Vagina (tissue), 2 donors: ENCODE data around the gene SCAPER. TPM values are rescaled to one million over a fixed set of nuclear protein-coding genes. Genes with fewer than 3 reads are reported as not detected.

Source experiments
- DNase-seq, 2 donors: peaks; one replicate each; pipeline ENCODE4 v3.0.0-alpha.2; 2017; ENCODE audit errors: extremely low spot score in 2 of 2
- H3K27ac ChIP-seq: fragments of 200-600 bp; sonication (generic); one replicate; pipeline ENCODE4 v1.5.1; 2019
- H3K27me3 ChIP-seq: fragments of 200-600 bp; sonication (generic); one replicate; pipeline ENCODE4 v1.5.1; 2019
- H3K36me3 ChIP-seq, 2 donors: fragments of 200-600 bp; sonication (generic); one replicate each; pipeline ENCODE4 v1.5.1; 2017 to 2019
- H3K4me1 ChIP-seq: fragments of 200-600 bp; sonication (generic); one replicate; pipeline ENCODE4 v1.5.1; 2019
- H3K4me3 ChIP-seq, 2 donors: fragments of 200-600 bp; sonication (generic); 1 replicate in 1 of 2; 2 replicates in 1 of 2; pipeline ENCODE4 v1.5.1; 2016 to 2019
- H3K9me3 ChIP-seq: fragments of 200-600 bp; sonication (generic); one replicate; pipeline ENCODE4 v1.5.1; 2019
- POLR2A ChIP-seq, 2 donors: fragments of 450-650 bp; IDR thresholded peaks; one replicate each; pipeline ENCODE4 v1.6.1; 2017; ENCODE audit warnings: antibody characterized with exemption in 2 of 2, mild to moderate bottlenecking in 2 of 2, moderate library complexity in 2 of 2
- POLR2AphosphoS5 ChIP-seq, 2 donors: sonication (generic); formaldehyde crosslinking; IDR thresholded peaks; one replicate each; pipeline ENCODE4 v1.9.0; 2017; ENCODE audit warnings: antibody characterized with exemption in 2 of 2, mild to moderate bottlenecking in 2 of 2, low read depth in 1 of 2; ENCODE audit not compliant: insufficient read depth in 1 of 2
- intact Hi-C: fragments of 100-400 bp; cut with DNase I; formaldehyde crosslinking; loops from one replicate; pipeline ENCODE4 v1.15.1; 2023
- total RNA-seq: library from RNA; depleted of rRNA; stranded (reverse); fragments of >200 nt; gene quantifications from one replicate; pipeline ENCODE4 v1.2.3, GENCODE V29; 2016
- TF ChIP-seq, protein P1 (sequence below), 3 experiments: fragments of 450-650 bp in 2 of 3; fragments of 200-600 bp in 1 of 3; sonication (generic) in 1 of 3; IDR thresholded peaks; one replicate each; pipeline ENCODE4 v1.5.1; 2017 to 2019; ENCODE audit warnings: antibody characterized with exemption in 3 of 3, mild to moderate bottlenecking in 2 of 3, moderate library complexity in 2 of 3

The SCAPER gene
- total RNA-seq, 1 donor from 2014 or later = 51.3 TPM

DNA sequence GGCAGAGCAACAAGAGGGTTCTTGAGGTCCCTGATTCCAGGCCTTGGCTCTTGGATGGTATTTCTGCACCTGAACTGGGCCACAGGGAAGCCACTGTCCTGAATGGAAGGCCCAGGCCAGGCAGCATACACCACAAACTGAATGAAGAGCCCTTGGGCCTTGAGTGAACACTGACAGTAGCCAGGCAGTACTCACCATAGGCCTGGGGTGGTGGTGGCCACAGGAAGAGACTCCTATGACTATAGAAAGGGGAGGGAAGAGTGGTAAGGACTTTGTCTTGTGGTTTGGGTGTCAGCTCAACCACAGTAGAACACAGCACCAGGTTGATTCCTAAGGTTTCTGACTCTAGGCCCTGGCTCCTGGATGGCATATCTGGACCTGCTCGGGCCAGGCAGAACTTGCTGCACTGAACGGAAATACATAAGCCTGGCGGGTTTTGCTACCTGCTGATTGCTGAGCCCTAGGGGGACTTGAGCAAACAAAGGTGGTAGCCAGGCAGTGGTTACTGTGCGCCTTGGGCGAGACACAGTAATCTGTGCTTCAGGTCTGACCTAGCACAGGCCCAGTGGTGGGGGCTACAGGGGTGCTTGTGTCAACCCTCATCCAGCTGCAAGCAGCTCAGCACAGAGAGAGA is 327.1 kb downstream of the SCAPER start:
- Histone ChIP-seq H3K4me1 (peaks cover 11% of the 10 kb centered on the region), H3K27ac (no peak overlapping the region), H3K36me3 (no peaks in the 10 kb centered on the region), H3K9me3 (peaks cover 6% of the 10 kb centered on the region), H3K4me3 (no peak overlapping the region), H3K27me3 (no peaks in the 10 kb centered on the region)
- intact Hi-C loops = no loop called here
- no peak for DNase-seq
- TF ChIP-seq POLR2A (IDR thresholded peaks at IDR 0.05) = no peak
- TF ChIP-seq, protein P1, sequence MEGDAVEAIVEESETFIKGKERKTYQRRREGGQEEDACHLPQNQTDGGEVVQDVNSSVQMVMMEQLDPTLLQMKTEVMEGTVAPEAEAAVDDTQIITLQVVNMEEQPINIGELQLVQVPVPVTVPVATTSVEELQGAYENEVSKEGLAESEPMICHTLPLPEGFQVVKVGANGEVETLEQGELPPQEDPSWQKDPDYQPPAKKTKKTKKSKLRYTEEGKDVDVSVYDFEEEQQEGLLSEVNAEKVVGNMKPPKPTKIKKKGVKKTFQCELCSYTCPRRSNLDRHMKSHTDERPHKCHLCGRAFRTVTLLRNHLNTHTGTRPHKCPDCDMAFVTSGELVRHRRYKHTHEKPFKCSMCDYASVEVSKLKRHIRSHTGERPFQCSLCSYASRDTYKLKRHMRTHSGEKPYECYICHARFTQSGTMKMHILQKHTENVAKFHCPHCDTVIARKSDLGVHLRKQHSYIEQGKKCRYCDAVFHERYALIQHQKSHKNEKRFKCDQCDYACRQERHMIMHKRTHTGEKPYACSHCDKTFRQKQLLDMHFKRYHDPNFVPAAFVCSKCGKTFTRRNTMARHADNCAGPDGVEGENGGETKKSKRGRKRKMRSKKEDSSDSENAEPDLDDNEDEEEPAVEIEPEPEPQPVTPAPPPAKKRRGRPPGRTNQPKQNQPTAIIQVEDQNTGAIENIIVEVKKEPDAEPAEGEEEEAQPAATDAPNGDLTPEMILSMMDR (IDR thresholded peaks at IDR 0.05) = no peak
- TF ChIP-seq POLR2AphosphoS5 (IDR thresholded peaks at IDR 0.05; ENCODE audit: insufficient read depth in 1 of 2, low read depth in 1 of 2) = no peak

DNA sequence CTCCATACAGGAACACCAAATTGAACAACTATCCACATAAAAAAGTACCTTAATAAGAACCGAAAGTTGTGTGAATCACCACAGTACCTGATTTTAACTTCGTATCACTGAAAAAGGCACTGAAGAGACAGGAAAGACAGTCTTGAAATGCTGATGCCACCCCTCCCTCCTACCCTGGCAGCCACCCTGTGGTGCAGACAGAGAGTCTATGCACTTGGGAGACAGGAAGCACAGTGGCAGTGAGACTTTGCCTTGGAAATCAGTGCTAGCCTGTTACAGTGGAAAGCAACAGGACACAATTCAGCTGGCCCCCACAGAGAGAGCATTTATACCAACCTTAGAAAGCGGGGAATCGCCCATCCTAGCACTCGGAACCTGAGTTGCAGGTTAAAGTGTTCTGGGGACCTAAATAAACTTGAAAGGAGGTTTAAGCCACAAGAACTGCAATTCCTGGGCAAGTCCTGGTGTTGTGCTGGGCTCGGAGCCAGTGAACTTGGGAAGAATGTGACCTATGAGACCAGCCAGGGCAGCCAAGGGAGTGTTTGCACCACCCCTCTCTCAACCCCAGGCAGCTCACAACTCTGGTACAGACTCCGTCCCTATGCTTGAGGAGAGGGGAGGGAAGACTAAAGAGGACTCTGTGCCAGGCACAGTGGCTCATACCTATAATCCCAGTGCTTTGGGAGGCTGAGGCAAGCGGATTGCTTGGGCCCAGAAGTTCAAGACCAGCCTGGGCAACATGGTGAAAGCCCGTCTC is 328.4 kb downstream of the SCAPER start:
- no peaks in the 10 kb centered on the region for H3K36me3 ChIP-seq
- H3K4me1 ChIP-seq = peaks cover 11% of the 10 kb centered on the region
- intact Hi-C loops = no loop called here
- no peaks in the 10 kb centered on the region for H3K27me3 ChIP-seq
- H3K27ac ChIP-seq = no peak overlapping the region
- DNase-seq = peak in 1 of 2 donors; percentile 67
- TF ChIP-seq POLR2AphosphoS5 (IDR thresholded peaks at IDR 0.05; ENCODE audit: insufficient read depth in 1 of 2, low read depth in 1 of 2) (no peak), POLR2A (IDR thresholded peaks at IDR 0.05) (no peak)
- TF ChIP-seq, protein P1 (IDR thresholded peaks at IDR 0.05) = no peak
- H3K4me3 ChIP-seq = no peak overlapping the region
- H3K9me3 ChIP-seq = peaks cover 6% of the 10 kb centered on the region

DNA sequence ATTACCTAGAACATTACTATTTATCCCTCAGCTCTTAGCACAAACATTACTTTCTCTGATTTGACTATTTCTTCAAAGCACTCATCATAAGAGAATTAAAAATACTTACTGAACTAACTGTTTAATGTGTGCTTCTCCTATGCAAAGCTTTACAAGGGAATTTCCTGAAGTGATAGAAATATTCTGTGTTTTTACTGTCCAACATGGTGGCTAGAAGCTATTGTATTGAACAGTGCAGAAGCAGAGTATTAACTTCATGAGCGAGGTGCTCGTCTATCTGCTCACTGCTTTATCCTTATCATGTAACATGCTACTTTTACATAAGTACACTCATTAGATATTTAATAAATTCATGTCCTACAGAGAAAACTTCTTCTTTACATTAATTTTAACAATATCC is 329.5 kb downstream of the SCAPER start:
- intact Hi-C loops = no loop called here
- no peak for DNase-seq
- no peak overlapping the region for H3K27ac ChIP-seq
- H3K4me3 ChIP-seq = no peak overlapping the region
- no peaks in the 10 kb centered on the region for H3K9me3 ChIP-seq
- TF ChIP-seq, protein P1 (IDR thresholded peaks at IDR 0.05) = no peak
- no peak for TF ChIP-seq POLR2A (IDR thresholded peaks at IDR 0.05)
- TF ChIP-seq POLR2AphosphoS5 (IDR thresholded peaks at IDR 0.05; ENCODE audit: insufficient read depth in 1 of 2, low read depth in 1 of 2) = no peak
- H3K27me3 ChIP-seq = no peaks in the 10 kb centered on the region
- H3K4me1 ChIP-seq = peaks cover 11% of the 10 kb centered on the region
- H3K36me3 ChIP-seq = no peaks in the 10 kb centered on the region

DNA sequence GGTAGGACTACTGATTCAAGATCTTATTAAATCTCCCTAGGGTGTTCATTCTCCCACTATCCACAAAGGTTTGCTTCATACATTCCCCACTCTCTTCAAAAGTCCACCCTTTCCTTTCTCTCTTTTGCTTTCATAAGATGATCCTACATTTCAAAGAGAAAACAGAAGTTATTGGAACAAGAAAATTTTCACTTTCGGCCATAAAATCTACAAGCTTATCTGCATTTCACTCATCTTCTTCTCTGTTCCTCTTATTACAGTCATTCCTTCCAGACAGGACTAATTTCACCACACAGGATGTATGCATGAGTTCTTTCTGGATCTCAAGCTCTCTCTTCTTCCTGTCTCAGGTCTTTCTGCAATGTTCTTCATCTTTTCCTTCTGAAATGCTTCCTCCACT is 329.9 kb downstream of the SCAPER start:
- DNase-seq = no peak
- Histone ChIP-seq H3K4me3 (no peak overlapping the region), H3K36me3 (no peaks in the 10 kb centered on the region), H3K9me3 (no peaks in the 10 kb centered on the region), H3K27me3 (no peaks in the 10 kb centered on the region), H3K27ac (no peak overlapping the region), H3K4me1 (peaks cover 11% of the 10 kb centered on the region)
- TF ChIP-seq POLR2A (IDR thresholded peaks at IDR 0.05) (no peak), POLR2AphosphoS5 (IDR thresholded peaks at IDR 0.05; ENCODE audit: insufficient read depth in 1 of 2, low read depth in 1 of 2) (no peak)
- TF ChIP-seq, protein P1 (IDR thresholded peaks at IDR 0.05) = no peak
- intact Hi-C loops = no loop called here

DNA sequence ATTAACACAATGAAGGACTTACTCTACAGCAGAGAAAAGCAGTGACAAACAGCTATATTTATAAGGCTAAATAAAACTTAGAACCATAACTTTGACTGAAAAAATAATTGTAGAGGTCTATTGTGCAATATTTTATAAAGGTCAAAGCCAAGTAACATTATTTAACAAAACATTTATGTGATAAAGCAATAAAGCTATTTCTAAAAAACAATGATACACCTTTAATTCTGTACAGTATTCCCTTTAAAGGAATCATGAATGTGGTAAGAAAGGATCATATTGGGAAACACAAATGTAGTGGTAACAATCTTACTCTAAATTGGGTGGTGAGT is 332.2 kb downstream of the SCAPER start:
- Histone ChIP-seq H3K9me3 (no peaks in the 10 kb centered on the region), H3K4me1 (peaks cover 11% of the 10 kb centered on the region), H3K27me3 (no peaks in the 10 kb centered on the region), H3K27ac (no peak overlapping the region), H3K4me3 (no peak overlapping the region), H3K36me3 (no peaks in the 10 kb centered on the region)
- TF ChIP-seq POLR2A (IDR thresholded peaks at IDR 0.05) (no peak), POLR2AphosphoS5 (IDR thresholded peaks at IDR 0.05; ENCODE audit: insufficient read depth in 1 of 2, low read depth in 1 of 2) (no peak)
- TF ChIP-seq, protein P1 (IDR thresholded peaks at IDR 0.05) = no peak
- DNase-seq = no peak
- intact Hi-C loops = no loop called here
